Measurements from ENCODE around the gene CXCR2.

GRCh38 chr2:218128781-218129457, 3.1 kb downstream of the CXCR2 start:
- no peak for TF ChIP-seq MAX (IDR thresholded peaks at IDR 0.05)
- no peak for TF ChIP-seq BRCA1 (IDR thresholded peaks at IDR 0.05; ENCODE audit: low read depth, low read length)
- no peak for TF ChIP-seq RBBP5 (IDR thresholded peaks at IDR 0.05; ENCODE audit: borderline replicate concordance, low read depth, low read length)
- no peak for TF ChIP-seq CTCF (IDR thresholded peaks at IDR 0.05; ENCODE audit: control extremely low read depth in 1 of 3, insufficient read depth in 1 of 3, low read depth in 1 of 3, low read length in 3 of 3)
